ENCODE data around the gene STARD13. TPM values are rescaled to one million over a fixed set of nuclear protein-coding genes. Genes with fewer than 3 reads are reported as not detected.

Gene STARD13
- total RNA-seq, 1 experiment from 2014 or later: 7.8 TPM

GRCh38 chr13:33196767-33197166 is 88.8 kb downstream of the STARD13 start:
- Histone ChIP-seq H3K36me3 (no peaks in the 10 kb centered on the region), H3K4me3 (no peak overlapping the region), H3K9me3 (replicated peaks) (no peaks in the 10 kb centered on the region), H3K4me1 (replicated peaks) (peaks cover 38% of the 10 kb centered on the region), H3K27me3 (replicated peaks) (no peaks in the 10 kb centered on the region), H3K27ac (no peak overlapping the region)
- no peak for DNase-seq (ENCODE audit: low read depth in 1 of 2, low spot score in 2 of 2)

GRCh38 chr13:33195693-33196464 is 89.7 kb downstream of the STARD13 start:
- Histone ChIP-seq H3K27me3 (replicated peaks) (no peaks in the 10 kb centered on the region), H3K4me3 (no peak overlapping the region), H3K4me1 (replicated peaks) (peaks cover 47% of the 10 kb centered on the region), H3K36me3 (no peaks in the 10 kb centered on the region), H3K9me3 (replicated peaks) (no peaks in the 10 kb centered on the region), H3K27ac (peak overlapping the region; percentile 95)
- no peak for DNase-seq (ENCODE audit: low read depth in 1 of 2, low spot score in 2 of 2)

GRCh38 chr13:33194820-33195692 is 90.5 kb downstream of the STARD13 start:
- no peak overlapping the region for H3K4me3 ChIP-seq

GRCh38 chr13:33193428-33193974 is 92.1 kb downstream of the STARD13 start:
- Histone ChIP-seq H3K9me3 (replicated peaks) (no peaks in the 10 kb centered on the region), H3K4me3 (no peak overlapping the region), H3K27ac (peak overlapping the region; percentile 95), H3K4me1 (replicated peaks) (peaks cover 65% of the 10 kb centered on the region), H3K36me3 (no peaks in the 10 kb centered on the region), H3K27me3 (replicated peaks) (no peaks in the 10 kb centered on the region)
- peak; percentile 55 to 66 for DNase-seq (ENCODE audit: low read depth in 1 of 2, low spot score in 2 of 2)

More at GRCh38 chr13:33194820-33195692, 90.5 kb downstream of the STARD13 start:
- Histone ChIP-seq H3K27me3 (replicated peaks) (no peaks in the 10 kb centered on the region), H3K36me3 (no peaks in the 10 kb centered on the region), H3K27ac (peak overlapping the region; percentile 95), H3K4me1 (replicated peaks) (peaks cover 52% of the 10 kb centered on the region), H3K9me3 (replicated peaks) (no peaks in the 10 kb centered on the region)
- peak; percentile 58 to 78 for DNase-seq (ENCODE audit: low read depth in 1 of 2, low spot score in 2 of 2)

- Histone ChIP-seq H3K36me3 (no peaks in the 10 kb centered on the region), H3K27me3 (replicated peaks) (no peaks in the 10 kb centered on the region), H3K9me3 (replicated peaks) (no peaks in the 10 kb centered on the region), H3K27ac (peak overlapping the region; percentile 93), H3K4me1 (replicated peaks) (peaks cover 83% of the 10 kb centered on the region), H3K4me3 (no peak overlapping the region)
- peak; percentile 45 to 72 for DNase-seq (ENCODE audit: low read depth in 1 of 2, low spot score in 2 of 2)
These were observed 93.9 kb downstream of the STARD13 start for GRCh38 chr13:33191425-33192210.

GRCh38 chr13:33189470-33189869 is 96.1 kb downstream of the STARD13 start:
- H3K27ac ChIP-seq: no peak overlapping the region
- peaks cover 91% of the 10 kb centered on the region for H3K4me1 ChIP-seq (replicated peaks)
- no peak overlapping the region for H3K4me3 ChIP-seq
- H3K27me3 ChIP-seq (replicated peaks): no peaks in the 10 kb centered on the region
- H3K9me3 ChIP-seq (replicated peaks): no peaks in the 10 kb centered on the region
- DNase-seq (ENCODE audit: low read depth in 1 of 2, low spot score in 2 of 2): no peak
- no peaks in the 10 kb centered on the region for H3K36me3 ChIP-seq

- H3K27ac ChIP-seq: peak overlapping the region; percentile 64
- peak in 1 of 2 experiments; percentile 49 for DNase-seq (ENCODE audit: low read depth in 1 of 2, low spot score in 2 of 2)
- H3K4me1 ChIP-seq (replicated peaks): peaks cover 91% of the 10 kb centered on the region
These were observed 97.3 kb downstream of the STARD13 start for GRCh38 chr13:33188093-33188882.

GRCh38 chr13:33186861-33187291 is 98.7 kb downstream of the STARD13 start:
- Histone ChIP-seq H3K27me3 (replicated peaks) (no peaks in the 10 kb centered on the region), H3K9me3 (replicated peaks) (no peaks in the 10 kb centered on the region), H3K4me1 (replicated peaks) (peaks cover 81% of the 10 kb centered on the region), H3K27ac (peak overlapping the region; percentile 64), H3K4me3 (no peak overlapping the region), H3K36me3 (no peaks in the 10 kb centered on the region)
- peak in 1 of 2 experiments; percentile 65 for DNase-seq (ENCODE audit: low read depth in 1 of 2, low spot score in 2 of 2)

More at GRCh38 chr13:33188093-33188882, 97.3 kb downstream of the STARD13 start:
- Histone ChIP-seq H3K9me3 (replicated peaks) (no peaks in the 10 kb centered on the region), H3K4me3 (no peak overlapping the region), H3K36me3 (no peaks in the 10 kb centered on the region), H3K27me3 (replicated peaks) (no peaks in the 10 kb centered on the region)

- Histone ChIP-seq H3K36me3 (no peaks in the 10 kb centered on the region), H3K27me3 (replicated peaks) (no peaks in the 10 kb centered on the region), H3K27ac (peak overlapping the region; percentile 64), H3K4me3 (no peak overlapping the region), H3K9me3 (replicated peaks) (no peaks in the 10 kb centered on the region), H3K4me1 (replicated peaks) (peaks cover 71% of the 10 kb centered on the region)
- DNase-seq (ENCODE audit: low read depth in 1 of 2, low spot score in 2 of 2): peak in 1 of 2 experiments; percentile 41
These were observed 99.7 kb downstream of the STARD13 start for GRCh38 chr13:33185853-33186252.

GRCh38 chr13:33184530-33184929 is 101.0 kb downstream of the STARD13 start:
- peak overlapping the region; percentile 63; the same call in 1 of the 2 replicates for H3K27ac ChIP-seq
- peaks cover 61% of the 10 kb centered on the region for H3K4me1 ChIP-seq (replicated peaks)

GRCh38 chr13:33184112-33184490 is 101.5 kb downstream of the STARD13 start:
- H3K4me3 ChIP-seq: no peak overlapping the region
- H3K9me3 ChIP-seq (replicated peaks): no peaks in the 10 kb centered on the region
- H3K27ac ChIP-seq: peak overlapping the region; percentile 63
- no peaks in the 10 kb centered on the region for H3K27me3 ChIP-seq (replicated peaks)
- DNase-seq (ENCODE audit: low read depth in 1 of 2, low spot score in 2 of 2): no peak
- H3K36me3 ChIP-seq: no peaks in the 10 kb centered on the region
- peaks cover 58% of the 10 kb centered on the region for H3K4me1 ChIP-seq (replicated peaks)

More at GRCh38 chr13:33184530-33184929, 101.0 kb downstream of the STARD13 start:
- DNase-seq (ENCODE audit: low read depth in 1 of 2, low spot score in 2 of 2): no peak
- no peaks in the 10 kb centered on the region for H3K36me3 ChIP-seq
- H3K4me3 ChIP-seq: no peak overlapping the region
- H3K27me3 ChIP-seq (replicated peaks): no peaks in the 10 kb centered on the region
- no peaks in the 10 kb centered on the region for H3K9me3 ChIP-seq (replicated peaks)

- H3K4me3 ChIP-seq: no peak overlapping the region
- no peaks in the 10 kb centered on the region for H3K9me3 ChIP-seq (replicated peaks)
- peak; percentile 46 to 48 for DNase-seq (ENCODE audit: low read depth in 1 of 2, low spot score in 2 of 2)
- no peaks in the 10 kb centered on the region for H3K36me3 ChIP-seq
- H3K27ac ChIP-seq: peak overlapping the region; percentile 63
- peaks cover 53% of the 10 kb centered on the region for H3K4me1 ChIP-seq (replicated peaks)
- H3K27me3 ChIP-seq (replicated peaks): no peaks in the 10 kb centered on the region
These were observed 102.0 kb downstream of the STARD13 start for GRCh38 chr13:33183431-33184111.

Measured in SJSA1 (cell line).